ENCODE results near the gene ZNF311.

Gene ZNF311

DNA sequence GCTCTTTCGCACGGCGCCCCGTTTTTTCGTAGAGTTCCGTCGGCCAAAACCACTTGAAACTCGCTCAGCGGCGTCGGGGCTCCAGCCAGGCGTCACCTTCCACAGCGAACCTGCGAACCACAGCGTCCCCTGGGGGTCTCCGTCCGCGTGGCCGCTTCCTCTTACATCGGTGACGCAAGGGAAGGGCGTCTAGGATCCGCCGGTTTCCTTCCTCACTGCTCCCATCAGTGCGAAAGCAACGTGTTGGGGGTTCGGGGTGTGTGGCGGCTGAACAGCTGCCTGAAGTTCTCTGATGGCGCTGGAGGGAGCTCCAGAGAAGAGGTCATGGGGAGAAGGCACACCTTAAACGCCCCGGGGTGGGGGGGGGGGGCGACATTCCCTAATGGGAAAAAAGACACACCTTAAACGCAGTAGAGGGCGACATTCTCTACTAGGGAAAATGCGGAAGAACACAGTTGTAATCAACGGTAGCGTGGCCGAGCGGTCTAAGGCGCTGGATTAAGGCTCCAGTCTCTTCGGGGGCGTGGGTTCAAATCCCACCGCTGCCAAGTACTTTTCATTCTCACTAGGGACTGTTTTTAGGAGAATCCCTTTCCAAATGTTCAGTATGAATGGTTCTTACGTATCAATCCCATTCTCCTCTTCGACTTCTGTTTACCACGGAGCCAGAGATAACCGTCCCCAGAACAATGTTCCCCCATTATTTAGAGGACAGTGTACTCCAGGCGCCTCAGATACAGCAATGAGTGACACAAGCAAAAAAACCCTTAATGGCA lies 16.4 kb downstream of the ZNF311 start:
- TF ChIP-seq, protein P1, sequence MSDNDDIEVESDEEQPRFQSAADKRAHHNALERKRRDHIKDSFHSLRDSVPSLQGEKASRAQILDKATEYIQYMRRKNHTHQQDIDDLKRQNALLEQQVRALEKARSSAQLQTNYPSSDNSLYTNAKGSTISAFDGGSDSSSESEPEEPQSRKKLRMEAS (IDR thresholded peaks at IDR 0.05; ENCODE audit: low read depth, low read length) = peak; percentile 61
- TF ChIP-seq, protein P2, sequence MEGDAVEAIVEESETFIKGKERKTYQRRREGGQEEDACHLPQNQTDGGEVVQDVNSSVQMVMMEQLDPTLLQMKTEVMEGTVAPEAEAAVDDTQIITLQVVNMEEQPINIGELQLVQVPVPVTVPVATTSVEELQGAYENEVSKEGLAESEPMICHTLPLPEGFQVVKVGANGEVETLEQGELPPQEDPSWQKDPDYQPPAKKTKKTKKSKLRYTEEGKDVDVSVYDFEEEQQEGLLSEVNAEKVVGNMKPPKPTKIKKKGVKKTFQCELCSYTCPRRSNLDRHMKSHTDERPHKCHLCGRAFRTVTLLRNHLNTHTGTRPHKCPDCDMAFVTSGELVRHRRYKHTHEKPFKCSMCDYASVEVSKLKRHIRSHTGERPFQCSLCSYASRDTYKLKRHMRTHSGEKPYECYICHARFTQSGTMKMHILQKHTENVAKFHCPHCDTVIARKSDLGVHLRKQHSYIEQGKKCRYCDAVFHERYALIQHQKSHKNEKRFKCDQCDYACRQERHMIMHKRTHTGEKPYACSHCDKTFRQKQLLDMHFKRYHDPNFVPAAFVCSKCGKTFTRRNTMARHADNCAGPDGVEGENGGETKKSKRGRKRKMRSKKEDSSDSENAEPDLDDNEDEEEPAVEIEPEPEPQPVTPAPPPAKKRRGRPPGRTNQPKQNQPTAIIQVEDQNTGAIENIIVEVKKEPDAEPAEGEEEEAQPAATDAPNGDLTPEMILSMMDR (IDR thresholded peaks at IDR 0.05; ENCODE audit: low read depth, low read length) = peak; percentile 51
- TF ChIP-seq POLR2A (IDR thresholded peaks at IDR 0.05; ENCODE audit: extremely low read depth, insufficient read length) (no peak), MYC (IDR thresholded peaks at IDR 0.05; ENCODE audit: low read depth, low read length) (no peak)
- DNase-seq (ENCODE audit: low read depth) = peak; percentile 95
- H3K4me3 ChIP-seq (ENCODE audit: low read depth, low read length) = peak overlapping the region; percentile 64

DNA sequence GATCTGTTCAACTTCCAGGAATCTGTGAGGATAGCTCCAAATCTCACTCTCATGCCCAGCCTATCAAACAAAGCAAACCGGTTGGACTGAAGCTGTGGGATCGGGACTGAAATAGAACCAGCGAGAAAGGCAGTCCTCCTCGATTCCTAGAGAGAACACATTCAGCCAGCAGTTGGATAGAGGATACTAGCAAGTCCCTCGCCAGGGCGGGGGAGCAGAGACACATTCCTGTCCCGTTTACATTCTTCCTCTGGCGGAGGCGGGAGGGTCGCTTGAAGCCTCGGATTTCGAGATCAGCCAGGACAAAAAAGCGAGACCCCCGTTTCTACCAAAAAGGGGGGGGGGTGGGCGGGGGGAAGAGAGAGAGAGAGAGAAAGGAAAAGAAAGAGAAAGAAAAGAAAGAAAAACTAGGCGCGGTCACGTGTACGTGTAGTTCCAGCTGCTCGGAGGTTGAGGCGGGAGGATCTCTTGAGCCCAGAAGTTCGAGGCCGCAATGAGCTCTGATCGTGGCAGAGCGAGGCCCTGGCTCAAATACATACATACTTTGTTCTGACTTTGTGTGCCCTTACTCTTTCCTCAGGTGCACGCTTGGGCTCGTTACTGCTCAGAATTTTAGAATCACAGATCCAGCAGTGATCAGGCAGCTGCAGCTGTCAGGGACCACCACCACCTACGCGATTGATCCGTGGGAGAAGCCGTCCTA lies 19.5 kb downstream of the ZNF311 start:
- H3K4me3 ChIP-seq (ENCODE audit: low read depth, low read length) = no peak overlapping the region
- TF ChIP-seq, protein P2 (IDR thresholded peaks at IDR 0.05; ENCODE audit: low read depth, low read length) = no peak
- no peak for TF ChIP-seq POLR2A (IDR thresholded peaks at IDR 0.05; ENCODE audit: extremely low read depth, insufficient read length)
- TF ChIP-seq, protein P1 (IDR thresholded peaks at IDR 0.05; ENCODE audit: low read depth, low read length) = no peak
- TF ChIP-seq MYC (IDR thresholded peaks at IDR 0.05; ENCODE audit: low read depth, low read length) = no peak
- DNase-seq (ENCODE audit: low read depth) = peak; percentile 62

DNA sequence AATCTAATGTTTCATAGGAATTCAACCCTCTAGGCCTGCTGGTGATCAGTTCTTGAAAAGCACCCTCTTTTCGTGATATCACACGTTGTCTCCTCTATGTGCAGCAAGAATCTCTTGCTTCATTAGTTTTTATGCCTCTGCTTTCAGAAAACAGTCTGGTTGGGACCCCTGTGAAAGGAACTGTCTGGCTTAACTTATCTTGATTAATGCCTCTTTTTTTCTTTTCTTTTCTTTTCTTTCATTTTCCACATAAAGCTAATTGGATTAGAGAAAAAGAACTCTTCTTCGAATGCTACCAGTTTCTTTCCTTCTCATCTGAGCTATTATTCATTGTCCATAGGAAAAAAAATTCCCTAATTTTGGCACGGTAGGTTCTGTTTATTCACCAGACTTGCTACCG lies 21.3 kb downstream of the ZNF311 start:
- H3K4me3 ChIP-seq (ENCODE audit: low read depth, low read length) = no peak overlapping the region
- TF ChIP-seq, protein P1 (IDR thresholded peaks at IDR 0.05; ENCODE audit: low read depth, low read length) = no peak
- TF ChIP-seq MYC (IDR thresholded peaks at IDR 0.05; ENCODE audit: low read depth, low read length) (no peak), POLR2A (IDR thresholded peaks at IDR 0.05; ENCODE audit: extremely low read depth, insufficient read length) (no peak)
- TF ChIP-seq, protein P2 (IDR thresholded peaks at IDR 0.05; ENCODE audit: low read depth, low read length) = no peak
- DNase-seq (ENCODE audit: low read depth) = no peak

DNA sequence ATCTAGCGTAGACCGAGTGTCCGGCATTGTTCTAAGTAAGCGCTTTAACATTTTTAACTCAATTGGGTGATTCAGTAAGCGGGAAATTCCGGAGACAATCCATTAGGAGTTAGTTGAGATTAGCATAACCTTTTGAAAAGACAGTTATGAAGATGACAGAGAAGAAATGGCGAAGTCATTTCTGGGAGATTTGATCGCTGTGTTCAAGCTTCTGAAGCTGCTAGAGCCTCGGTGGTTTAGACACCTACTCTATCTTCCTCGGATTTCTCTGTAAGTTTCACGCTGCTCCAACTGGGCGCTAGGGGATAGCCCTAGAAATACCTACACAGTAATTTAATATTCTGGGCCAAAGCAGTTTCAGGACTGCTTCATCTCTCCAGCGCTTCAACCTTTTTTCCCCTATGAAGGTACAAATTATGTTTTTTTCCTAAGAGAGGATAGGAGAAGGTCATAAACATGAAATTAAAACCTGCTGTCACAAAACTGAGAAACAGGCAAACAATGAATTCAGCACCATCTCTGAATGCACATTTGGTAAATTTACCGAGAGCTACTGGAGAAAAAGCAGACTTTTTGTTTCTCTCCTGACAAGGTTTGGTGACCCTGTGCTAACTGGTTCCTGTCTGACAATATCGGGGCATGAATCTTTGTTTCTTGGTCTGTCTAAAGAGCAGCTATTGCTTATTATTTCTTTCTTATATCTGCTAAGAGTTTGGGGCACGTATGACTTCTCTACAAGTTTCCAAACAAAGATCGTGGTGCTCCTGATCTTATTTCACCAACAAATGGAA lies 22.4 kb downstream of the ZNF311 start:
- no peak for TF ChIP-seq POLR2A (IDR thresholded peaks at IDR 0.05; ENCODE audit: extremely low read depth, insufficient read length)
- TF ChIP-seq MYC (IDR thresholded peaks at IDR 0.05; ENCODE audit: low read depth, low read length) = no peak
- TF ChIP-seq, protein P1 (IDR thresholded peaks at IDR 0.05; ENCODE audit: low read depth, low read length) = no peak
- TF ChIP-seq, protein P2 (IDR thresholded peaks at IDR 0.05; ENCODE audit: low read depth, low read length) = no peak
- H3K4me3 ChIP-seq (ENCODE audit: low read depth, low read length) = peak overlapping the region; percentile 83
- peak; percentile 83 for DNase-seq (ENCODE audit: low read depth)

DNA sequence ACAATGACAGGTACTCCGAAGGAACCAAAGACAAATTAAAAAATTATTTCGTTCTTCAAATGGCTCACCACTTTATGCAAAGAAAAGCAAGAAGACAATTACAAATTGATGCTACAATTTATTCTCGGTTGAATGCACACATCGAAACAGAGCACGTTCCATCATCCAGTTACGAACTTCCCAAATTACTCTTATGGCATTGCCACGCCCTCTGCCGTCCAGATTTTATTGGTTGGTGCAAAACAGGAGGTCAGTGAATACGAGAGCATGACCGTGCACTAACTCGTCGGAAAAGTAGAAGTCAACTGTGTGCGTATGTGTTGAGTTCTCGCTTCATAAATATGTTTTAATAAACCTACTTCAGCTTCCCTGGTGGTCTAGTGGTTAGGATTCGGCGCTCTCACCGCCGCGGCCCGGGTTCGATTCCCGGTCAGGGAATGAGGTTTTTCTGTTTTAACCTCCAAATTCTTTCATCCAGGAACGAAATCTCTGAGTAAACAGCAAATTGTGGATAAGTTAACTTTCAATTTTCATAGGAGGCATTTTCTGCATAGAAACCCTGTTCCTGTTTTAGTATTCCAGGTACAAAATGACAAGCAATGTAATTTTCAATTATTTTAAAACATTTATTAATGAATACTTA lies 23.2 kb downstream of the ZNF311 start:
- DNase-seq (ENCODE audit: low read depth) = peak; percentile 95
- TF ChIP-seq, protein P2 (IDR thresholded peaks at IDR 0.05; ENCODE audit: low read depth, low read length) = no peak
- TF ChIP-seq, protein P1 (IDR thresholded peaks at IDR 0.05; ENCODE audit: low read depth, low read length) = peak; percentile 49; the same call in 1 of the 2 replicates
- TF ChIP-seq MYC (IDR thresholded peaks at IDR 0.05; ENCODE audit: low read depth, low read length) = 0 out of 2 replicates have a peak, but pooled peaks have one; percentile 38
- H3K4me3 ChIP-seq (ENCODE audit: low read depth, low read length) = peak overlapping the region; percentile 83
